ENCODE data around the gene PGA5.

- TF ChIP-seq CTCF (conservative IDR thresholded peaks at IDR 0.05; ENCODE audit: low read depth in 2 of 2), result no peak
- TF ChIP-seq STAT1 (IDR thresholded peaks at IDR 0.05; ENCODE audit: unreplicated experiment), result no peak
- TF ChIP-seq POLR2AphosphoS5 (IDR thresholded peaks at IDR 0.05; ENCODE audit: low read depth), result no peak
- TF ChIP-seq REST (IDR thresholded peaks at IDR 0.05; ENCODE audit: unreplicated experiment), result no peak
- no peak for TF ChIP-seq CREB1 (CRISPR knock-in tag; IDR thresholded peaks at IDR 0.05; ENCODE audit: low read depth)
- no peak for TF ChIP-seq ETS1 (IDR thresholded peaks at IDR 0.05)
- no peak for TF ChIP-seq EZH2phosphoT487 (IDR thresholded peaks at IDR 0.05; ENCODE audit: unreplicated experiment)
- TF ChIP-seq EZH2 (IDR thresholded peaks at IDR 0.05; ENCODE audit: low read depth, unreplicated experiment), result no peak
- TF ChIP-seq ZNF114 (CRISPR knock-in tag; IDR thresholded peaks at IDR 0.05), result no peak
- TF ChIP-seq ZNF331 (CRISPR knock-in tag; IDR thresholded peaks at IDR 0.05; ENCODE audit: low read depth), result no peak
- no peak for TF ChIP-seq NANOG (IDR thresholded peaks at IDR 0.05; ENCODE audit: borderline replicate concordance)
Measured at GRCh38 chr11:61264371-61264770, 23.4 kb downstream of the PGA5 start.
